Measurements from ENCODE around the gene ZBTB20. TPM values are rescaled to one million over a fixed set of nuclear protein-coding genes. Genes with fewer than 3 reads are reported as not detected.

Gene ZBTB20
- total and polyA plus RNA-seq, 8 donors = 0.15 to 149 (median 38.5) TPM

GRCh38 chr3:114454551-114455251 is 692.4 kb downstream of the ZBTB20 start:
- peak overlapping the region; percentile 39 to 49 (median 44) for H3K4me3 ChIP-seq
- peak in 1 of 2 donors; percentile 55 for DNase-seq
- H3K4me1 ChIP-seq = peaks cover 3 to 70% (median 38%) of the 10 kb centered on the region in 4 donors
- no peaks in the 10 kb centered on the region for H3K27me3 ChIP-seq
- intact Hi-C loops (cut with DNase I; ENCODE audit: low total_unique reads) = no loop called here
- no peaks in the 10 kb centered on the region for H3K36me3 ChIP-seq
- TF ChIP-seq CTCF (IDR thresholded peaks at IDR 0.05) (peak in 3 of 7 experiments; percentile 21 to 36 (median 31)), POLR2A (IDR thresholded peaks at IDR 0.05) (no peak), EP300 (IDR thresholded peaks at IDR 0.05) (no peak), POLR2AphosphoS5 (IDR thresholded peaks at IDR 0.05) (no peak)
- H3K27ac ChIP-seq = peak overlapping the region in 4 of 5 donors; percentile 34 to 68 (median 56)
- 1 to 25% (median 16%) methylated on average over 12 of the region's 12 CpGs for WGBS, 5 donors
- no peaks in the 10 kb centered on the region for H3K9me3 ChIP-seq

- TF ChIP-seq CTCF (IDR thresholded peaks at IDR 0.05) (no peak), EP300 (IDR thresholded peaks at IDR 0.05) (no peak), POLR2A (IDR thresholded peaks at IDR 0.05) (no peak), POLR2AphosphoS5 (IDR thresholded peaks at IDR 0.05) (no peak)
- DNase-seq = no peak
- Histone ChIP-seq H3K27me3 (no peaks in the 10 kb centered on the region), H3K9me3 (no peaks in the 10 kb centered on the region), H3K4me3 (peak overlapping the region in 1 of 4 donors; percentile 47), H3K27ac (peak overlapping the region in 2 of 5 donors; percentile 53 to 60), H3K36me3 (no peaks in the 10 kb centered on the region), H3K4me1 (peaks cover 3 to 62% (median 33%) of the 10 kb centered on the region in 4 donors)
- 87 to 90% (median 88%) methylated on average over 2 of the region's 2 CpGs for WGBS, 5 donors
- intact Hi-C loops (cut with DNase I; ENCODE audit: low total_unique reads) = no loop called here
Measured at GRCh38 chr3:114453361-114453780, 693.7 kb downstream of the ZBTB20 start.

GRCh38 chr3:114452937-114453336 is 694.2 kb downstream of the ZBTB20 start:
- peak overlapping the region in 1 of 5 donors; percentile 76 for H3K27ac ChIP-seq
- DNase-seq = no peak
- no peaks in the 10 kb centered on the region for H3K9me3 ChIP-seq
- peaks cover 3 to 59% (median 33%) of the 10 kb centered on the region in 4 donors for H3K4me1 ChIP-seq
- TF ChIP-seq CTCF (IDR thresholded peaks at IDR 0.05) = no peak
- TF ChIP-seq POLR2A (IDR thresholded peaks at IDR 0.05) = no peak
- H3K36me3 ChIP-seq = no peaks in the 10 kb centered on the region
- H3K4me3 ChIP-seq = no peak overlapping the region
- intact Hi-C loops (cut with DNase I; ENCODE audit: low total_unique reads) = no loop called here
- no peaks in the 10 kb centered on the region for H3K27me3 ChIP-seq
- 69 to 94% (median 84%) methylated on average over 2 of the region's 2 CpGs for WGBS, 5 donors

GRCh38 chr3:114452256-114452655 is 694.8 kb downstream of the ZBTB20 start:
- Histone ChIP-seq H3K4me1 (peaks cover 6 to 61% (median 34%) of the 10 kb centered on the region in 4 donors), H3K27ac (peak overlapping the region in 4 of 5 donors; percentile 68 to 76 (median 73)), H3K36me3 (no peaks in the 10 kb centered on the region), H3K27me3 (no peaks in the 10 kb centered on the region), H3K4me3 (no peak overlapping the region), H3K9me3 (no peaks in the 10 kb centered on the region)
- intact Hi-C loops (cut with DNase I; ENCODE audit: low total_unique reads) = no loop called here
- no peak for TF ChIP-seq CTCF (IDR thresholded peaks at IDR 0.05)
- TF ChIP-seq EP300 (IDR thresholded peaks at IDR 0.05) = no peak
- TF ChIP-seq POLR2AphosphoS5 (IDR thresholded peaks at IDR 0.05) = no peak
- no peak for TF ChIP-seq POLR2A (IDR thresholded peaks at IDR 0.05)
- WGBS, 5 donors = 16 to 53% (median 32%) methylated on average over 1 of the region's 1 CpG
- no peak for DNase-seq

Data from stomach (tissue), 9 donors.